GDM1 (cell line): ENCODE results near the gene DOK3.

ENCODE experiments used
- DNase-seq: peaks from one replicate; lab custom pipeline; 2025; lab: John Stamatoyannopoulos, UW

DOK3 gene

GRCh38 chr5:177509381-177509951, at the start of gene DOK3:
TSS of gene DOK3 (minus strand) at chr5:177509826. CDS start at chr5:177509540, 286 bp downstream.
- no peak for DNase-seq

- DNase-seq = no peak
These were observed 48.2 kb upstream of the DOK3 start for GRCh38 chr5:177557796-177558195.

- DNase-seq = no peak
These were observed 47.5 kb upstream of the DOK3 start for GRCh38 chr5:177557041-177557647.

GRCh38 chr5:177555665-177556064, 46.0 kb upstream of the DOK3 start:
- no peak for DNase-seq

- DNase-seq = no peak
These were observed 45.6 kb upstream of the DOK3 start for GRCh38 chr5:177555228-177555627.

- peak; percentile 84 for DNase-seq
These were observed 45.0 kb upstream of the DOK3 start, which contains the start of gene FAM193B for GRCh38 chr5:177554474-177555111. TSS of gene FAM193B (minus strand) at chr5:177554563. CDS start at chr5:177554458, 105 bp downstream.

- DNase-seq = peak; percentile 27
These were observed 44.2 kb upstream of the DOK3 start for GRCh38 chr5:177553671-177554429.

DNA sequence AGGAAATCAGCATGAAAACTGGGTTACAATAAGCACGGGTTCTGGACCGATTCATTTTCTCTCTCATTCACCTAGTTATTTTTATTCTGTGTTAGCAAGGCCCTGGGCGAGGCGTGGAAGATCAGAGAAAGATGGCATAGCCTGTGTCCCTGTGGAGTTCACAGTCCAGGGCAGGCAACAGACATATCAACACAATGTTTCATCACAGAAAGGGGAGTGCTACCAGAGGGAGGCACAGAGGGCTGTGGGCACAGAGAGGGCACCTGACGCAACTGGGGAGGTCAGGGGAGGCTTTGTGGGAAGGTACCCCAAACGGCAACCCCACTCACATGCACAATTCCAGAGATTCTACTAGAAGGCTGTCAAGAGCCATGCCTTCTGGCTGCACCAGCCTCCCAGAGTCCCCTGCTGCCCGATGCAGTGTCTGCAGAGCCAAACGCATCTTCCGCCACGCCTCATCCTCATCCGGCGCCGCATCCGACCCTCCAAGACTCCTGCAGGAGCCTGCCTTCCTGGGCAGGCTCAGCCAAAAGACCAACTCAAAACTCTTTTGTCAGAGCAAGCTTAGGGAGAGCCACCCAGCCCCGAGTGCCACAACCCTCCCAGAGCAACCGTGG, 43.3 kb upstream of the DOK3 start:
- DNase-seq = no peak

GRCh38 chr5:177550122-177550521, 40.5 kb upstream of the DOK3 start:
- no peak for DNase-seq

GRCh38 chr5:177548495-177548894, 38.9 kb upstream of the DOK3 start:
- no peak for DNase-seq

GRCh38 chr5:177547736-177548135, 38.1 kb upstream of the DOK3 start:
- DNase-seq = no peak

- no peak for DNase-seq
These were observed 36.7 kb upstream of the DOK3 start for GRCh38 chr5:177546258-177546741.

- DNase-seq = no peak
These were observed 36.0 kb upstream of the DOK3 start for GRCh38 chr5:177545487-177546257.

GRCh38 chr5:177542816-177543465, 33.3 kb upstream of the DOK3 start:
- DNase-seq = no peak

GRCh38 chr5:177540438-177540837, 30.8 kb upstream of the DOK3 start:
- no peak for DNase-seq

- no peak for DNase-seq
These were observed 29.8 kb upstream of the DOK3 start for GRCh38 chr5:177539411-177539810.

DNA sequence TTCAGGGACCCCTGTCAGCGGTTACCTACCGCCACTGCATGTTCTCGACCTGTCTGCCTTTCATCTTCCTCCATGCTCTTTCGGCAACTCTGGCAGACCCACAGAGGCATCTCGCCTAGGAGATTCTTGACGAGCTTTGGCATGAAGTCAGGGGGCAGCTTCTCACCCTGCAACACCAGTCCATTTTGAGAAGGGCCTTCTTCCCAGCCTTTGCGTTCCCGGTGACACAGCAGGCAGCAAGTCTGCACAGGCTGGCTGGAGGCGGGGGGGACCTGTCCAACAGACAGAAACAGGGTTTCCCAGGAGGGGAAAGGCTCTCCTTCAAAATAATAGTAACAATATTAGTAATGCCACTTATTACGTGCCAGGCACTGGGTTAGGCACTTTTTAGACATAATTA, 29.2 kb upstream of the DOK3 start:
- no peak for DNase-seq

GRCh38 chr5:177537389-177538361, 28.0 kb upstream of the DOK3 start:
- DNase-seq = no peak

- DNase-seq = no peak
These were observed 26.8 kb upstream of the DOK3 start for GRCh38 chr5:177536386-177536785.

DNA sequence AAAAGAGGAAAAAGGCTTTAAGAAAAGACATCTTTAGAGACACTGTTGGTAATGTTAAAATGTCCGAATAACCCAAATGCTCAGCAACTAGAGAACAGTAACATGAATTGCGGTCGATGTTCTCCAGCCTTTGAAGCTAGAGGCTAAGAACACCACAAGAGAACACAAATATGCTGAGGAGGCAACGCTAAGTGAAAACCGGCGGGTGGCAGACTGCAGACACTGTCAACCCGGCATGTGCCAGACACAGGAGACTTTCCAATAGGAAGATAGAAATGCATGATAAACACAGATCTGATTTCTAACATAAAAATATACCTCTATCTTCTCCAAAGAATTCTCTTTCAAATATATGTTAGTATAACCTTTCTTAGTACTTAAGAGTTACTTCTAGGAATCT, 25.5 kb upstream of the DOK3 start:
- DNase-seq = no peak
